AG04449 (cell line): ENCODE results near the gene ITFG2.
"Not testable (repeated sequence)": the region's sequence is repeated elsewhere in the genome, so short reads cannot be mapped to it uniquely, and the experiment has no call there.

Experiments used
- CTCF ChIA-PET: fragments of 350-600 bp; formaldehyde crosslinking; extraction: SDS; loops from one replicate; lab custom pipeline; 2021; ENCODE audit warnings: antibody characterized with exemption; lab: Yijun Ruan, JAX
- POLR2A ChIA-PET: fragments of 400-600, 350-600 bp; formaldehyde crosslinking; extraction: SDS; loops from one replicate; lab custom pipeline; 2020; ENCODE audit warnings: antibody characterized with exemption, inconsistent platforms; lab: Yijun Ruan, JAX
- DNase-seq: peaks from one replicate; pipeline ENCODE4 v3.0.0-alpha.2; 2010; ENCODE audit warnings: low read depth, low spot score
- H3K4me3 ChIP-seq: 2 replicates; pipeline ENCODE4 v1.5.1; 2011; ENCODE audit warnings: low read depth, mild to moderate bottlenecking, control low read depth, low read length
- TF ChIP-seq, protein P1 (sequence below): IDR thresholded peaks from one replicate; pipeline ENCODE4 v1.5.1; 2011; ENCODE audit warnings: mild to moderate bottlenecking, moderate library complexity, low read length, control low read depth, inconsistent platforms; ENCODE audit not compliant: insufficient read depth; ENCODE audit errors: missing control alignments

The ITFG2 gene

DNA sequence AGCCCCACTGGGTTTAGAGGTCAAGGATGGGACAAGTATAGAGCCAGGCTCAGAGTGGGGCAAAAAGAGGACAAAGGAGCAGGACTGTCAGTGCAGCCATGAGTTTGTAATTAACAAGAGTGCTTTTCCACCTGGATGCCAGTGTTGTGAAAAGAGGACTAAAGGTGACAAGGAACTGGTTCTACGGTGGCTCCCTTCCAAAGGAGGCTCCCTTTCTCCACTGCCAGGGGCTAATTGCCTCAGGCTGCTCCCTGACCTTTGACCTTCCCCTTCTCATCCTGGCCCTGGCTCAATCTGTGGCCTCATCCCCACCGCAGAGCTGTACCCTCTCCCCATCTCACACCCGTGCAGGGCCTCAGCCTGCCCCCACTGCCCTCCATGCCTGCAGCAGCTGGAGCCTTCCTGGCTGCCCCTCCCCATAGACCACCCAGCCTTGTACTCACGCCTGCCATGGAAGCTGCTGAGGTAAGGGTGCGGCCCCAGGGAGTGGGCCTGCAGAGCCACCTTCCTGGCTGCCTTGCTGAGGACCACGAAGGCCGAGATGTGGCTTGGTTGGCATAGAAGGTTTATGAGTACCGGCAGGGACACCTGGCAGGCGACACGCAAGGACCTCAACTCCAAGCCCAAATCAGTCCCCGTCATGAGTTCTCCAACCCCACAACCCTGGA, 42.5 kb upstream of the ITFG2 start:
- POLR2A ChIA-PET: no interaction called here
- TF ChIP-seq, protein P1, sequence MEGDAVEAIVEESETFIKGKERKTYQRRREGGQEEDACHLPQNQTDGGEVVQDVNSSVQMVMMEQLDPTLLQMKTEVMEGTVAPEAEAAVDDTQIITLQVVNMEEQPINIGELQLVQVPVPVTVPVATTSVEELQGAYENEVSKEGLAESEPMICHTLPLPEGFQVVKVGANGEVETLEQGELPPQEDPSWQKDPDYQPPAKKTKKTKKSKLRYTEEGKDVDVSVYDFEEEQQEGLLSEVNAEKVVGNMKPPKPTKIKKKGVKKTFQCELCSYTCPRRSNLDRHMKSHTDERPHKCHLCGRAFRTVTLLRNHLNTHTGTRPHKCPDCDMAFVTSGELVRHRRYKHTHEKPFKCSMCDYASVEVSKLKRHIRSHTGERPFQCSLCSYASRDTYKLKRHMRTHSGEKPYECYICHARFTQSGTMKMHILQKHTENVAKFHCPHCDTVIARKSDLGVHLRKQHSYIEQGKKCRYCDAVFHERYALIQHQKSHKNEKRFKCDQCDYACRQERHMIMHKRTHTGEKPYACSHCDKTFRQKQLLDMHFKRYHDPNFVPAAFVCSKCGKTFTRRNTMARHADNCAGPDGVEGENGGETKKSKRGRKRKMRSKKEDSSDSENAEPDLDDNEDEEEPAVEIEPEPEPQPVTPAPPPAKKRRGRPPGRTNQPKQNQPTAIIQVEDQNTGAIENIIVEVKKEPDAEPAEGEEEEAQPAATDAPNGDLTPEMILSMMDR: no peak
- no peak for DNase-seq
- no peak overlapping the region for H3K4me3 ChIP-seq
- CTCF ChIA-PET: interaction anchor here (1.0 to 2.2 kb wide), 2 partner anchors 14 to 30 kb away, joined by 4 to 8 read pairs; no protein-coding TSS in a partner anchor

DNA sequence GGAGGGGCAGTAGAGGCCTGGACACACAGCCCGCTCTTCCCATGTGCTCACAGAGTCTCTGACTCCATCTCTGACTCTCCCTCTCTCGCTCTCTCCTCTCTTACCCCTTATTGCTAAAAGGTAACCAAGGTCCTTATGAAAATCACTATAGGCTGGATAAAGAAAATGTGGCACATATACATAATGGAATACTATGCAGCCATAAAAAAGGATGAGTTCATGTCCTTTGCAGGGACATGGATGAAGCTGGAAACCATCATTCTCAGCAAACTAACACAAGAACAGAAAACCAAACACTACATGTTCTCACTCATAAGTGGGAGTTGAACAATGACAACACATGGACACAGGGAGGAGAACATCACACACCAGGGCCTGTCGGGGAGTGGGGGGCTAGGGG, 41.9 kb upstream of the ITFG2 start:
- H3K4me3 ChIP-seq, DNase-seq, POLR2A ChIA-PET: not testable (repeated sequence)
- CTCF ChIA-PET: interaction anchor here (2.2 kb wide), 1 partner anchor 14 kb away, joined by 8 read pairs; no protein-coding TSS in a partner anchor

DNA sequence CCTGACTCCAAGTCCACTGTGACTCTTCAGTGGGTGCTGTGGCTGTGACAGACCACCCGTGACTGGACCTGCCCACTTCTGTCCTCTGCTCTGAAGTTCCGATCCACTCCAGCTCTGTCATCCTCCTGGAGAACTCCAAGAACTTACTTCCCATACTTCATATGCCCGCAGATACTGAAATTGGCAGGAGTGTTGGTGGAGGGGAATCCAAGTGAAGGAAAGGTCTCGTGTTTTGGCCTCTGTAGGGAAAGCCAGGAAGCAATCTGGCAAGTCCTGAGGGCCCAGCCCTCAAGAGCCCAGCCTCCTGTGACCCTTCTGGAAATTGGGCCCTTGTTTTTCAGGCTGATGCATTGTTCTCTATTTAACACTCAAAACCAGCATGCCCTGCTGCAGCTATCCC, 40.1 kb upstream of the ITFG2 start:
- CTCF ChIA-PET: interaction anchor here (2.9 kb wide), 1 partner anchor 11 kb away, joined by 17 read pairs; no protein-coding TSS in a partner anchor
- POLR2A ChIA-PET: no interaction called here
- no peak overlapping the region for H3K4me3 ChIP-seq
- TF ChIP-seq, protein P1: no peak
- DNase-seq: no peak

DNA sequence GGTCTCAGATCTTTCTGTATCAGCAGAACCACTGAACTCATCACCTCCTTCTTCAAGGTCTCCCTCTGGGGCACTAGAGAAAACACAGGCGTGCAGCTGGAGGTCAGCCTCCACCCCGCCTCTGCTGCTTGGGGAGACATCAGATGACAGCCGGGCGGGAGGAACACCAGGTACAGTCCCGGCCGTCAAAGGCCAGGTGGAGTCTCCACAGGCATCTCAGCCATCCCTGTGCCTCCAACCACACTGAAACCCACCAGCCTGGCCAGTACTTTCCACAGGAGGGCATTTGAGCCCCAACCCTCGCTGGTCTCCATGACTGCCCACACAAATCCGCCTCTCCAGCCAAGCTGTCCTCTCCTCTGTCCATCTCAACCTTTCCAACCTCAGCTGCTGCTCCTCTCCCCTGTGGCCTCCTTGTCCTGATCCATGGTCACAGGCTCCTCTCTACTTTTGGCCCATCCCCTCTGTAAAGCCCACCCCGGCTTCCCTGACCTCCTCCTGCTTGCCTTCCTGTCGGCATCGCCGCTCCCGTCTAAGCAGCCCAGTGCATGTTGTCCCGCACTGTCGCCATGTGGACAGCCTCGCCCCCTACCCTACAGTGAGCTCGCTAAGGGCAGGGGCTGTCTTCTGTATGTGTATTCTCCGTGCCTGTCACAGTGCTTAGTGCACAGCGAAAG, 39.1 kb upstream of the ITFG2 start:
- CTCF ChIA-PET: interaction anchor here (1.2 to 2.9 kb wide), 2 partner anchors 9 to 10 kb away, joined by 3 to 17 read pairs; no protein-coding TSS in a partner anchor
- POLR2A ChIA-PET: no interaction called here
- TF ChIP-seq, protein P1: no peak
- no peak overlapping the region for H3K4me3 ChIP-seq
- no peak for DNase-seq

DNA sequence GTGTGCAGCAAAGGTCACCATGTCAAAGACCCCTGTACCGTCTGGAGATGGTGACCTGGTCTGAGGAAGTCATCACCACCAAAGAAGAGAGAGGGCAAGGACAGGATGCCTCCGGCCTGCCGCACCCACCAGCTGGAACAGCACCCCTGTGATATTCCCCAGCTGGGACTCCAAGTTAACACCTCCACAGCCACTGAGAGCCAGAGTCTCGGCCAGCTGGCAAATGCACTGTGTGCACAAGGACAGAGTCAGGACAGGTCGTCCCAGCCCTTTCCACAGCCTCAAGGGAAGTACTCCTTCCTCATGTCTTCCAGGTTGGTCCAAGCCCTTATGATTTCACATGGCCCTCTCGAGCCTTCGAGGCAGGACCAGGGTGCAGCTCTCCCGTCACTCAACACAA, 37.0 kb upstream of the ITFG2 start:
- no peak for DNase-seq
- H3K4me3 ChIP-seq: no peak overlapping the region
- TF ChIP-seq, protein P1: no peak
- ChIA-PET CTCF (interaction anchor here (1.0 kb wide), 1 partner anchor 35 kb away, joined by 3 read pairs; no protein-coding TSS in a partner anchor), POLR2A (no interaction called here)

DNA sequence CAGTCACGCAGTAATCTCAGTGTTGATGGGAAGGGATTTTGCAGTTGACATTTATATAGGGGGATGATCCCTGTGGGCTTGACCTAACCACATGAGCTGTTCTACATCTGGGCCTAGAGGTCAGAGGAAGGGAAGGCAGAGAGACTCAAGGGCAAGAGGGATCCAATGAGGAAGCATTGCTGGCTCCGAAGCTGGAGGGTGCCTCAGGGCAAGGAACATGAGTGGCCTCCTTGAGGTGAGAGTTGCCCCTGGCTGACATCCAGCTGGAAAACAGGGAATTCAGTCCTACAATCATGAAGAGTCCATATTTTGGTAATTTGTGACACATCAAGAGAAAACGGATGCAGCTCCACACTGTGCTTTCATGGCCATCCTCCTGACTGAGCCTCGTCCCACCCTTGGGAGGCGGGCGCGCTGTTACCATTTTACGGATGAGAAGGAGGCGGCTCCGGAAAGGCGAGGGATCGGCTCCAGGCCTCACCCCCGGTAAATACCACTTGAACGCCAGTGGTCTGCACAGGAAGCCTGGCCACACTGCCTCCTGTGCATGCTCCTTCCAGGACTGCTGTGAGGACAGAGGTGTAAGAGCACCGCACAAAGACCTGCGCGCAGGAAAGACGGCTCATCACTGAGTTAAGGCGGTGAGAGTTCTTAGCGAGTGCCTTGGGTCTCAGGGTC, 36.2 kb upstream of the ITFG2 start:
- no peak overlapping the region for H3K4me3 ChIP-seq
- POLR2A ChIA-PET: no interaction called here
- CTCF ChIA-PET: interaction anchor here (1.0 kb wide), 1 partner anchor 36 kb away, joined by 3 read pairs; no protein-coding TSS in a partner anchor
- TF ChIP-seq, protein P1: no peak
- DNase-seq: no peak
